ENCODE measurements around the gene GCN1. TPM values are rescaled to one million over a fixed set of nuclear protein-coding genes. Genes with fewer than 3 reads are reported as not detected.

GCN1 gene
- total RNA-seq, 4 donors from 2014 or later, result 50.5 to 106 (median 64.3) TPM

GRCh38 chr12:120099738-120100137, 94.8 kb downstream of the GCN1 start:
- Histone ChIP-seq H3K4me3 (no peak overlapping the region), H3K27me3 (no peaks in the 10 kb centered on the region), H3K4me1 (peaks cover 12 to 18% of the 10 kb centered on the region in 2 donors), H3K27ac (no peak overlapping the region), H3K36me3 (no peaks in the 10 kb centered on the region), H3K9me3 (no peaks in the 10 kb centered on the region)
- TF ChIP-seq, protein P1, sequence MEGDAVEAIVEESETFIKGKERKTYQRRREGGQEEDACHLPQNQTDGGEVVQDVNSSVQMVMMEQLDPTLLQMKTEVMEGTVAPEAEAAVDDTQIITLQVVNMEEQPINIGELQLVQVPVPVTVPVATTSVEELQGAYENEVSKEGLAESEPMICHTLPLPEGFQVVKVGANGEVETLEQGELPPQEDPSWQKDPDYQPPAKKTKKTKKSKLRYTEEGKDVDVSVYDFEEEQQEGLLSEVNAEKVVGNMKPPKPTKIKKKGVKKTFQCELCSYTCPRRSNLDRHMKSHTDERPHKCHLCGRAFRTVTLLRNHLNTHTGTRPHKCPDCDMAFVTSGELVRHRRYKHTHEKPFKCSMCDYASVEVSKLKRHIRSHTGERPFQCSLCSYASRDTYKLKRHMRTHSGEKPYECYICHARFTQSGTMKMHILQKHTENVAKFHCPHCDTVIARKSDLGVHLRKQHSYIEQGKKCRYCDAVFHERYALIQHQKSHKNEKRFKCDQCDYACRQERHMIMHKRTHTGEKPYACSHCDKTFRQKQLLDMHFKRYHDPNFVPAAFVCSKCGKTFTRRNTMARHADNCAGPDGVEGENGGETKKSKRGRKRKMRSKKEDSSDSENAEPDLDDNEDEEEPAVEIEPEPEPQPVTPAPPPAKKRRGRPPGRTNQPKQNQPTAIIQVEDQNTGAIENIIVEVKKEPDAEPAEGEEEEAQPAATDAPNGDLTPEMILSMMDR (IDR thresholded peaks at IDR 0.05), result no peak
- no peak for TF ChIP-seq POLR2A (IDR thresholded peaks at IDR 0.05)
- DNase-seq, result no peak
- intact Hi-C loops (cut with DNase I; ENCODE audit: low total_unique reads), result no loop called here

- intact Hi-C loops (cut with DNase I; ENCODE audit: low total_unique reads), result no loop called here
- no peaks in the 10 kb centered on the region for H3K36me3 ChIP-seq
- no peak for TF ChIP-seq POLR2A (IDR thresholded peaks at IDR 0.05)
- TF ChIP-seq, protein P1 (IDR thresholded peaks at IDR 0.05), result no peak
- H3K27ac ChIP-seq, result no peak overlapping the region
- H3K9me3 ChIP-seq, result no peaks in the 10 kb centered on the region
- H3K4me3 ChIP-seq, result no peak overlapping the region
- DNase-seq, result no peak
- peaks cover 12 to 18% of the 10 kb centered on the region in 2 donors for H3K4me1 ChIP-seq
- no peaks in the 10 kb centered on the region for H3K27me3 ChIP-seq
Measured at GRCh38 chr12:120098756-120099470, 95.6 kb downstream of the GCN1 start.

DNA sequence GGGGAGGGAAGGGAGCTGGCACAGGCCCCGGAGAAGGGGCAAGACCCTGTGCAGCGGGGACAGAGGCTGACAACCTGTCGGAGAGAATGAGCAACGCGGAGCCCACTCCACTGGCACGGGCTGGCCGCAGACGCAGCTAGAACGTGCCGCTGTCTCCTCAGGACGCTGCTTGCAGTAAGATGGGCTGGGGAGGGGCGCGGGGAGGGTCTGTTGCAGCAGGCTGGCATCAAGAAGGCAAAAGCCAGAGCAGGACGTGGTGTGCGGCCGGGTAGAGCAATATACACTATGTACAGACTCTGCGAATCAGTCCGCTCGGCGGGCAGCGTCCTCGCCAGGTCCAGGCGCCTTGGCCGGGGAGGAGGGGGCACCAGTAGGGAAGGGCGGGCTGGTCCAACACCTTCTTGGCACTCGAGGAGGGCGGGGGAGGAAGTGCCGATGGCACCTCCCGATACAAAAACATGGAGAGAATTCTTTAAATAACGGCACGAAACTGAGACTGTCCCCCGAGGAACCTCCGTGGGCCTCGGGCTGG, 97.8 kb downstream of the GCN1 start:
- no peak for DNase-seq
- no peaks in the 10 kb centered on the region for H3K36me3 ChIP-seq
- peaks cover 10 to 13% of the 10 kb centered on the region in 2 donors for H3K4me1 ChIP-seq
- H3K27ac ChIP-seq, result no peak overlapping the region
- H3K4me3 ChIP-seq, result no peak overlapping the region
- H3K27me3 ChIP-seq, result no peaks in the 10 kb centered on the region
- H3K9me3 ChIP-seq, result no peaks in the 10 kb centered on the region
- TF ChIP-seq, protein P1 (IDR thresholded peaks at IDR 0.05), result no peak
- TF ChIP-seq POLR2A (IDR thresholded peaks at IDR 0.05), result no peak
- intact Hi-C loops (cut with DNase I; ENCODE audit: low total_unique reads), result no loop called here

DNA sequence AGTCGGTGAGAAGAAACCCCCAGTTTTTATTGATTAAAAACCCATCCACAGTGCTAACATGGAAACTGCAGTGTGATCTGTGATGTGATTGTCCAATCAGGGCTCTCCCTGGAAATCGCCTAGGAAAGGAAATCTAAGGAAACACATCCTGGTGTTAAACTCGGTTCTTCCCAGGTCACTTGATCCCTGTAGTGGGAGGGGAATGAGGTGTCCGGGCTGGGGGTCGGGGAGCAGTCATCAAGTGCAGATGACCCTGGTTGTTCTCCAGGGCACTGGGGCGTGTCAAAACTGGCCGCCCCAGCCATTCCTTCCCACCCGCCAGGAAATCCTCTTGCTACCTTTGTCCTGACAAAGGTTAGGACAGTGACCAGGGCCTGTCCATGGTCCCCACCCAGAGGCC, 98.8 kb downstream of the GCN1 start:
- no peaks in the 10 kb centered on the region for H3K36me3 ChIP-seq
- H3K4me3 ChIP-seq, result no peak overlapping the region
- H3K9me3 ChIP-seq, result no peaks in the 10 kb centered on the region
- TF ChIP-seq, protein P1 (IDR thresholded peaks at IDR 0.05), result no peak
- no peak for TF ChIP-seq POLR2A (IDR thresholded peaks at IDR 0.05)
- H3K27me3 ChIP-seq, result no peaks in the 10 kb centered on the region
- intact Hi-C loops (cut with DNase I; ENCODE audit: low total_unique reads), result no loop called here
- no peak overlapping the region for H3K27ac ChIP-seq
- H3K4me1 ChIP-seq, result peaks cover under 1 to 4% of the 10 kb centered on the region in 2 donors
- no peak for DNase-seq

GRCh38 chr12:120095331-120095730, 99.2 kb downstream of the GCN1 start:
- H3K36me3 ChIP-seq, result no peaks in the 10 kb centered on the region
- H3K4me1 ChIP-seq, result peaks cover 0 to under 1% of the 10 kb centered on the region in 2 donors
- intact Hi-C loops (cut with DNase I; ENCODE audit: low total_unique reads), result no loop called here

More at GRCh38 chr12:120095331-120095730, 99.2 kb downstream of the GCN1 start:
- H3K9me3 ChIP-seq, result no peaks in the 10 kb centered on the region
- no peak overlapping the region for H3K4me3 ChIP-seq
- DNase-seq, result no peak
- H3K27me3 ChIP-seq, result no peaks in the 10 kb centered on the region
- no peak overlapping the region for H3K27ac ChIP-seq
- TF ChIP-seq, protein P1 (IDR thresholded peaks at IDR 0.05), result no peak
- no peak for TF ChIP-seq POLR2A (IDR thresholded peaks at IDR 0.05)
